ENCODE measurements around the gene GAREM1. TPM values are rescaled to one million over a fixed set of nuclear protein-coding genes. Genes with fewer than 3 reads are reported as not detected.

Gene GAREM1
- polyA plus RNA-seq, 1 of the 3 experiments (the other 2 are of a cell fraction) = 2.8 TPM

GRCh38 chr18:32368170-32368569, 102.5 kb downstream of the GAREM1 start:
- H3K79me2 ChIP-seq (ENCODE audit: insufficient read depth) = no peaks in the 10 kb centered on the region
- no peak overlapping the region for H3K9ac ChIP-seq
- no peak overlapping the region for H2AFZ ChIP-seq (ENCODE audit: low read depth)
- no peaks in the 10 kb centered on the region for H3K36me3 ChIP-seq (replicated peaks in 1 of 2; ENCODE audit: control insufficient read depth in 1 of 2, insufficient read depth in 2 of 2, low read length in 1 of 2)
- no peak overlapping the region for H3K4me3 ChIP-seq (ENCODE audit: low read depth in 2 of 2, low read length in 1 of 2)
- ChIA-PET POLR2A (no interaction called here), CTCF (interaction anchor here (1.0 kb wide), 1 partner anchor 72 kb away, joined by 3 read pairs; no protein-coding TSS in a partner anchor)
- no peak for DNase-seq
- no peaks in the 10 kb centered on the region for H3K9me2 ChIP-seq
- H3K4me1 ChIP-seq (ENCODE audit: control insufficient read depth in 1 of 2, insufficient read depth in 2 of 2, low read depth in 1 of 2, low read length in 1 of 2) = no peaks in the 10 kb centered on the region
- H3K4me2 ChIP-seq = no peak overlapping the region
- H3K27me3 ChIP-seq (ENCODE audit: insufficient read depth) = no peaks in the 10 kb centered on the region
- H3K27ac ChIP-seq (ENCODE audit: low read depth in 2 of 2, low read length in 1 of 2) = no peak overlapping the region
- H4K20me1 ChIP-seq (ENCODE audit: insufficient read depth) = no peaks in the 10 kb centered on the region
- H3K9me3 ChIP-seq = no peaks in the 10 kb centered on the region
- TF ChIP-seq JUND (IDR thresholded peaks at IDR 0.05) = no peak
- no peak for TF ChIP-seq RXRA (IDR thresholded peaks at IDR 0.05; ENCODE audit: borderline replicate concordance, low read depth)
- no peak for TF ChIP-seq EZH2phosphoT487 (IDR thresholded peaks at IDR 0.05; ENCODE audit: borderline replicate concordance, low read depth)
- no peak for TF ChIP-seq GABPA (IDR thresholded peaks at IDR 0.05; ENCODE audit: low read depth)
- no peak for TF ChIP-seq TEAD4 (IDR thresholded peaks at IDR 0.05; ENCODE audit: borderline replicate concordance, insufficient read depth)
- no peak for TF ChIP-seq RFX5 (IDR thresholded peaks at IDR 0.05; ENCODE audit: low read length)
- no peak for TF ChIP-seq RCOR1 (IDR thresholded peaks at IDR 0.05; ENCODE audit: low read length)
- TF ChIP-seq RAD21 (IDR thresholded peaks at IDR 0.05; ENCODE audit: low read length) = no peak
- no peak for TF ChIP-seq NRF1 (IDR thresholded peaks at IDR 0.05; ENCODE audit: low read depth, low read length)
- no peak for TF ChIP-seq FOXM1 (IDR thresholded peaks at IDR 0.05; ENCODE audit: low read depth)
- TF ChIP-seq MXI1 (IDR thresholded peaks at IDR 0.05; ENCODE audit: low read depth, low read length) = no peak
- no peak for TF ChIP-seq MEF2A (IDR thresholded peaks at IDR 0.05; ENCODE audit: borderline replicate concordance, low read depth)
- no peak for TF ChIP-seq PBX3 (IDR thresholded peaks at IDR 0.05)
- no peak for TF ChIP-seq TCF12 (IDR thresholded peaks at IDR 0.05)
- TF ChIP-seq POLR2AphosphoS5 (IDR thresholded peaks at IDR 0.05; ENCODE audit: low read depth, low read length) = no peak
- TF ChIP-seq USF1 (IDR thresholded peaks at IDR 0.05; ENCODE audit: borderline replicate concordance, low read depth) = no peak
- no peak for TF ChIP-seq MAX (IDR thresholded peaks at IDR 0.05; ENCODE audit: low read depth)
- peaks cover 4% of the 10 kb centered on the region for H3F3A ChIP-seq (replicated peaks; ENCODE audit: insufficient read depth)
